Sigmoid colon (tissue), 7 donors: ENCODE data around the gene EGR4. TPM values are rescaled to one million over a fixed set of nuclear protein-coding genes. Genes with fewer than 3 reads are reported as not detected.

Source experiments
- DNase-seq: peaks from one replicate; pipeline ENCODE4 v3.0.0-alpha.2; 2019
- H3K27ac ChIP-seq, 4 donors: fragments of 200-600 bp; sonication (generic); one replicate each; pipeline ENCODE4 v1.5.1; 2016 to 2019; ENCODE audit warnings: mild to moderate bottlenecking in 1 of 4
- H3K27me3 ChIP-seq, 3 donors: fragments of 200-600 bp; sonication (generic); one replicate each; pipeline ENCODE4 v1.5.1; 2019; ENCODE audit warnings: mild to moderate bottlenecking in 1 of 3
- H3K36me3 ChIP-seq, 4 donors: fragments of 200-600 bp; sonication (generic); one replicate each; pipeline ENCODE4 v1.5.1; 2016 to 2019
- H3K4me1 ChIP-seq, 4 donors: fragments of 200-600 bp; sonication (generic); one replicate each; pipeline ENCODE4 v1.5.1; 2017 to 2019
- H3K4me3 ChIP-seq, 4 donors: fragments of 200-600 bp; sonication (generic); one replicate each; pipeline ENCODE4 v1.5.1; 2017 to 2019; ENCODE audit warnings: mild to moderate bottlenecking in 2 of 4, moderate library complexity in 1 of 4
- H3K9me3 ChIP-seq, 4 donors: fragments of 200-600 bp in 3 of 4; sonication (generic) in 3 of 4; one replicate each; pipeline versions ENCODE4 v1.5.1 to v1.6.1; 2013 to 2019
- CTCF ChIP-seq, 4 experiments: fragments of 450-650 bp in 3 of 4; fragments of 200-600 bp in 1 of 4; IDR thresholded peaks; one replicate each; pipeline ENCODE4 v1.5.1; 2016 to 2019; ENCODE audit warnings: antibody characterized with exemption in 4 of 4, mild to moderate bottlenecking in 3 of 4, moderate library complexity in 2 of 4
- EP300 ChIP-seq, 4 donors: sonication (generic); formaldehyde crosslinking; IDR thresholded peaks; one replicate each; pipeline ENCODE4 v1.6.1; 2017; ENCODE audit warnings: antibody characterized with exemption in 4 of 4
- POLR2A ChIP-seq, 2 donors: fragments of 450-650 bp; IDR thresholded peaks; one replicate each; pipeline ENCODE4 v1.6.1; 2016; ENCODE audit warnings: antibody characterized with exemption in 2 of 2, mild to moderate bottlenecking in 2 of 2, moderate library complexity in 2 of 2
- POLR2AphosphoS5 ChIP-seq, 4 donors: sonication (generic); formaldehyde crosslinking; IDR thresholded peaks; one replicate each; pipeline ENCODE4 v1.6.1; 2017; ENCODE audit warnings: antibody characterized with exemption in 4 of 4
- WGBS, 2 donors: extraction: QIAGEN DNeasy Blood & Tissue Kit; methylation state at CpG; one replicate each; pipeline ENCODE4 v1.1.7; 2013; 5-methylcytosine and 5-hydroxymethylcytosine counted together
- intact Hi-C: fragments of 100-400 bp; cut with DNase I; formaldehyde crosslinking; loops from one replicate; pipeline ENCODE4 v1.15.1; 2023
- polyA plus RNA-seq, 3 donors: library from polyadenylated mRNA; stranded (reverse); fragments of 200-250 nt; gene quantifications; one replicate each; pipeline ENCODE4 v1.2.3, GENCODE V29; 2013
- total RNA-seq, 4 donors: library from RNA; depleted of rRNA; stranded (reverse); fragments of >200 nt; gene quantifications; one replicate each; pipeline ENCODE4 v1.1.0, GENCODE V29; 2016
- donor health status: healthy with polysubstance abuse.
- donor health status: Bipolar disorder and iron deficiency.
- donor health status: healthy.

EGR4 gene
- total and polyA plus RNA-seq, 7 donors, result 0.07 to 0.14 TPM; not detected in 5

GRCh38 chr2:73334045-73334444 is 40.7 kb upstream of the EGR4 start:
- Histone ChIP-seq H3K9me3 (peaks cover 0 to 4% (median 0%) of the 10 kb centered on the region in 4 donors), H3K36me3 (no peaks in the 10 kb centered on the region), H3K27me3 (no peaks in the 10 kb centered on the region), H3K4me1 (no peaks in the 10 kb centered on the region), H3K4me3 (no peak overlapping the region), H3K27ac (no peak overlapping the region)
- 83 to 88% methylated on average over 2 of the region's 2 CpGs for WGBS, 2 donors
- intact Hi-C loops, result no loop called here
- DNase-seq, result no peak
- no peak for TF ChIP-seq EP300 (IDR thresholded peaks at IDR 0.05)
- no peak for TF ChIP-seq POLR2A (IDR thresholded peaks at IDR 0.05)
- no peak for TF ChIP-seq POLR2AphosphoS5 (IDR thresholded peaks at IDR 0.05)
- TF ChIP-seq CTCF (IDR thresholded peaks at IDR 0.05), result no peak

- no peak for DNase-seq
- TF ChIP-seq POLR2AphosphoS5 (IDR thresholded peaks at IDR 0.05) (no peak), CTCF (IDR thresholded peaks at IDR 0.05) (no peak), POLR2A (IDR thresholded peaks at IDR 0.05) (no peak), EP300 (IDR thresholded peaks at IDR 0.05) (no peak)
- no peaks in the 10 kb centered on the region for H3K4me1 ChIP-seq
- intact Hi-C loops, result no loop called here
- no peaks in the 10 kb centered on the region for H3K36me3 ChIP-seq
- no peaks in the 10 kb centered on the region for H3K27me3 ChIP-seq
- no peak overlapping the region for H3K27ac ChIP-seq
- peaks cover 0 to 4% (median 0%) of the 10 kb centered on the region in 4 donors for H3K9me3 ChIP-seq
- H3K4me3 ChIP-seq, result no peak overlapping the region
Observed at GRCh38 chr2:73333564-73333963, 40.2 kb upstream of the EGR4 start.

- Histone ChIP-seq H3K4me3 (no peak overlapping the region), H3K36me3 (no peaks in the 10 kb centered on the region), H3K9me3 (no peaks in the 10 kb centered on the region), H3K27ac (no peak overlapping the region), H3K4me1 (no peaks in the 10 kb centered on the region), H3K27me3 (peaks cover 0 to 13% (median 0%) of the 10 kb centered on the region in 3 donors)
- DNase-seq, result no peak
- intact Hi-C loops, result no loop called here
- WGBS, 2 donors, result 71 to 73% methylated on average over 13 of the region's 13 CpGs
- TF ChIP-seq CTCF (IDR thresholded peaks at IDR 0.05) (no peak), POLR2AphosphoS5 (IDR thresholded peaks at IDR 0.05) (no peak), POLR2A (IDR thresholded peaks at IDR 0.05) (no peak), EP300 (IDR thresholded peaks at IDR 0.05) (no peak)
Observed at GRCh38 chr2:73324126-73324725, 30.9 kb upstream of the EGR4 start.

- no peak for TF ChIP-seq EP300 (IDR thresholded peaks at IDR 0.05)
- no peak for TF ChIP-seq CTCF (IDR thresholded peaks at IDR 0.05)
- TF ChIP-seq POLR2A (IDR thresholded peaks at IDR 0.05), result no peak
- TF ChIP-seq POLR2AphosphoS5 (IDR thresholded peaks at IDR 0.05), result no peak
- H3K27ac ChIP-seq, result no peak overlapping the region
- H3K4me3 ChIP-seq, result no peak overlapping the region
- no peaks in the 10 kb centered on the region for H3K9me3 ChIP-seq
- intact Hi-C loops, result no loop called here
- 76 to 79% methylated on average over 5 of the region's 5 CpGs for WGBS, 2 donors
- H3K36me3 ChIP-seq, result no peaks in the 10 kb centered on the region
- no peaks in the 10 kb centered on the region for H3K4me1 ChIP-seq
- no peak for DNase-seq
- H3K27me3 ChIP-seq, result peaks cover 0 to 15% (median 0%) of the 10 kb centered on the region in 3 donors
Observed at GRCh38 chr2:73323551-73323950, 30.2 kb upstream of the EGR4 start.

GRCh38 chr2:73314441-73314840 is 21.1 kb upstream of the EGR4 start:
- Histone ChIP-seq H3K36me3 (no peaks in the 10 kb centered on the region), H3K27me3 (peaks cover 0 to 4% (median 0%) of the 10 kb centered on the region in 3 donors), H3K4me3 (no peak overlapping the region), H3K27ac (no peak overlapping the region), H3K4me1 (no peaks in the 10 kb centered on the region), H3K9me3 (no peaks in the 10 kb centered on the region)
- WGBS, 2 donors, result 94 to 95% methylated on average over 2 of the region's 2 CpGs
- TF ChIP-seq CTCF (IDR thresholded peaks at IDR 0.05), result no peak
- no peak for TF ChIP-seq POLR2AphosphoS5 (IDR thresholded peaks at IDR 0.05)
- no peak for TF ChIP-seq POLR2A (IDR thresholded peaks at IDR 0.05)
- no peak for TF ChIP-seq EP300 (IDR thresholded peaks at IDR 0.05)
- intact Hi-C loops, result no loop called here
- no peak for DNase-seq
